Measurements from ENCODE around the gene MS4A15.

DNA sequence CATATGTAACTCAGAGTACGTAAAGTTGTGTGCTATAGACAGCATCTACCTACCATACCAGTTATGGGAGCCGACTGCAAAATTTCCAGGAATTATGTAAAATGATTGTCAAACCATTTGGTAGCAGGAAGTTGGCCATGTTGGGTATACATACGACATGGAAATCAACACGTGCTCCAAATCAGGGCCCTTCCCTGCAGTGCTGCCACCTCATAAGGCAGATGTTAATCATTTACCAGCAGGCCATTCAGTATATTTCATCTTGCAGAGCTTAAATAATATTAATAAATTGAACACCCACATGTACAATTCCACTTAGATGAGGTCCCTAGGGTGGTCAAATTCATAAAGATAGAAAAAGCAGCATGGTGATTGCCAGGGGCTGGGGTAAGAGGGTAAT, 22.4 kb upstream of the MS4A15 start:
- TF ChIP-seq CTCF (IDR thresholded peaks at IDR 0.05; ENCODE audit: insufficient read depth, low read length) (no peak), POLR2AphosphoS5 (IDR thresholded peaks at IDR 0.05; ENCODE audit: low read depth) (no peak), GABPA (IDR thresholded peaks at IDR 0.05; ENCODE audit: low read depth) (no peak), REST (IDR thresholded peaks at IDR 0.05; ENCODE audit: insufficient replicate concordance, low read depth) (no peak), SPI1 (IDR thresholded peaks at IDR 0.05; ENCODE audit: borderline replicate concordance, low read depth) (no peak)
